ENCODE data around the gene VPS8.
"Not testable (repeated sequence)": the region's sequence is repeated elsewhere in the genome, so short reads cannot be mapped to it uniquely, and the experiment has no call there.

Gene VPS8

GRCh38 chr3:184982076-184982475 is 170.1 kb downstream of the VPS8 start:
- DNase-seq: no peak

- DNase-seq: no peak
These were observed 173.6 kb downstream of the VPS8 start for GRCh38 chr3:184985586-184985985.

GRCh38 chr3:184986366-184986889 is 174.5 kb downstream of the VPS8 start:
- DNase-seq: no peak

DNA sequence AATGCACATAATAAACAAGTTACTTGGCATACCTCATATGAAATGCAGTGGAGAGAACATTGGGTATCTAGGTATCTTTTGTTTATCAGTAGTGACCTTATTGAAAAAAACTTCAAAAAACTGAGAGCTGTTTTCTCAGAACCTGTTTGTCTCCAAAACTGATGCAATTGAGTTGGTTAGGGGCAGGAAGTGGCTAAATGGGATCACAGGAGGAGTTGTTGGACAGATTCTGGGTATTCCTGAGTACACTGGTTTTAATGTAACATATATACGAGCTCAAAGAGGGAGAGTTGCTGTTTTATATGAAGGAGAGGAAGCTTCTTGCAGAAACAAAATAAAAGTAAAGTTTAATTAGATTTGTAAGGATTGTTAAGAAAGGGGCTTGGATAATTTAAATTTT is 181.4 kb downstream of the VPS8 start:
- no peak for DNase-seq

- not testable (repeated sequence) for DNase-seq
These were observed 191.9 kb downstream of the VPS8 start for GRCh38 chr3:185003876-185004275.

- no peak for DNase-seq
These were observed 197.7 kb downstream of the VPS8 start for GRCh38 chr3:185009650-185010049.

GRCh38 chr3:185017584-185017983 is 205.6 kb downstream of the VPS8 start:
- DNase-seq: not testable (repeated sequence)

- DNase-seq: not testable (repeated sequence)
These were observed 206.0 kb downstream of the VPS8 start for GRCh38 chr3:185017996-185018395.

DNA sequence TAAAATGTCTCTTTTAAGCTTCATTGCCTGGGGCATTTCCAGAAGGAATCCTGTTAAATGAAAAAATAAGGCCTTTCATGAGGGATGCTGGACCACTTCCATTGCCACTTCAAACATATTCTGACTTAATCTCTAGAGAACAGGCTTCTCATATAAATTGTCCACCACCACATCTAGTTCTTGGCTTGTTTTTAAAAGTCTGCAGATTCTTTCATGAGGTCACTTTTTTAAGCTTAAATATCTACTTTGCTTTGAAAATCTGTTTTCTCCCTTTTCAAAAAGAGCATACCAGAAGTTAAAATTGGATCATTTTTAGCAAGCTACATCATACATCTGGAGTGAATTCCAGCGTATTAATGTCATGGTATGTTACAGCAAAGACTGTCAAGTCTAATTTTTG is 209.3 kb downstream of the VPS8 start:
- DNase-seq: no peak

DNA sequence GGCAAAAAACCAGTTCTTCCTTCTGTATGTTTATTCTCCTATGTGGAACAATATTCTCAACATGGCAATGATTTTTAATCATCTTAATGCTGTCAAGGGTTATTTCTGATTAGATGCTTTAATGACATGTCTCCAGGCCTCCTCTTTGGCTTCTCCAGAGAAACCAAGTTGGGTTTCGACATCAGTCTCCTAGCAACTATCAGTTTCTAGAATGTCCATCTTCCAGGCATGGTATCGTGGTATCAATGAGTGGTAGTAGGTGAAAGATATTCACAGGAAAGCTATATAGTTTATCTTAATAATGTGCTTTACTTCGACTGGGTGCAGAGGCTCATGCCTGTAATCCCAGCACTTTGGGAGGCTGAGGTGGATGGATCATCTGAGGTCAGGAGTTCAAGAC is 212.4 kb downstream of the VPS8 start:
- no peak for DNase-seq

DNA sequence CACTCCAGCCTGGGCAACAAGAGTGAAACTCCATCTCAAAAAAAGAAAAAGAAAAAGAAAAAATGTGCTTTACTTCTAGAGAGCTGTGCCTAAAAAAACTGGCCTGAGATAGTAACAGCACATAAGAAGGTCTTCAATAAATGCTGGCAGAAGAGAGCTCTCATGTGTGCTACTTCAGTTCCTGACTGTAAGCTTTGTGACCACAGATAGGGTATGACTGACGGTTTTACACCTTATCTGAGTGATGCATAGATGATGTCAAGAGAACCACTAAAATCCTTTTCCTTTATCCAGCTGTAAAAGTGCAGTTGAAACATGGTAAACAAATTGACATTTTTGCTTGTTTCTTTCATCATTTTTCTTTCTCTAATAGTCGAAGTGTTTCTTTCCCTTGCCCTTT is 213.0 kb downstream of the VPS8 start:
- no peak for DNase-seq

DNA sequence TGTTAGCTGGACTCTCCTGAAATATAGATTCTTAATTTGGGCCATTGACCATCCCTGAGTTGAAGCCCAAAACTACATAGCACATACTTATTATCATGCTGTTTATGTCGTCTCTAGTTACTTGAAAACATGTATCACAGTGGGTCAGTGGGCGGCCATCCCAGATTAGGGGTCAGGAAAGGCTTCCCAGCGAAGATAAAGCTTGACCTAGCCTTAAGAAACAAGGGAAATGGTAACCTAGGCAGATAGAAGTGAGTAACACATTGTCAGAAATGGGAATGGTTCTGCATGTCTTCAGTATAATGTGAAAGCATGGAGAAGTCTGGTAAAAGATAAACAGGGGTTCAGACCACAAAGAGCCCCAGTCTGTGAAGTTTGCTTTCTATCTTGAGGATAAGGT is 216.2 kb downstream of the VPS8 start:
- DNase-seq: no peak

- DNase-seq: no peak
These were observed 217.1 kb downstream of the VPS8 start for GRCh38 chr3:185029086-185029485.

GRCh38 chr3:185030399-185030798 is 218.4 kb downstream of the VPS8 start:
- DNase-seq: no peak

GRCh38 chr3:185030951-185031350 is 219.0 kb downstream of the VPS8 start:
- DNase-seq: no peak

GRCh38 chr3:185037801-185038200 is 225.8 kb downstream of the VPS8 start:
- no peak for DNase-seq

GRCh38 chr3:185040425-185040824 is 228.5 kb downstream of the VPS8 start:
- DNase-seq: no peak

DNA sequence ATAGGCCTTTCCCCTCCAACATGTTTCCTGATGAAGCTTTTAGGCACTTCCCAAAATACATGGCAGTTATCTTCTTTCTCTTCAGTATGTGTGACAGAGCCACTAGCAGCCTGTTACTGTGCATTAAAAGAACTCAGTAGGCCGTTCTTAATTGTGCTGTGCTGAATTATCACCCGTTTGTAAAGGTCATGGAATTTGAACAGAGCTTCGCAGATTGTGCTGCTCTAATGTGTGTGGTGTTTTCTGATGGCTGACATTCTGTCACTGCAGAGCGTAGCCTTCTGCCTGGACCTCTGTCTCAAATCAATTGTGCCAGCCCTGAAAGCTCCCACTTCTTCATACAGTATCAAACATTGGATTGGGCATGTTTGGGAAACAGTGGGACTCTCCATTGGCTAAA is 229.6 kb downstream of the VPS8 start:
- no peak for DNase-seq

GRCh38 chr3:185042312-185043050 is 230.5 kb downstream of the VPS8 start:
- no peak for DNase-seq

DNA sequence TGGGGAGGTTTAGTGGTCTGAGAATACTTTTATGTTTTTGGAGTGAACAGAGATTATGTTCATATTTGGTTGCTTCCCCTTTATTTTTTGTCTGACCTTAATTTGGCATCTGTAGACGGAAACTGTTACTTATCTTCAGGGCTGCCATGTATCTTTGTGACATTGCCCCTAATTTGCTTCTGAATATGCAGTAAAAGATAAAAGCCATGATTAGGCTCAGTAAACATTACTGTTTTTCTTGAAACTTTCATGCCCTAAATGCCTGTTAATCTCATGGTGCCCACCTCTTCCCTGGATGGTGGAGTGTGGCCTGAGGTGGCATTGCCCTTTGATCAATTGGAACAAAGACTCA is 234.2 kb downstream of the VPS8 start:
- DNase-seq: no peak

DNA sequence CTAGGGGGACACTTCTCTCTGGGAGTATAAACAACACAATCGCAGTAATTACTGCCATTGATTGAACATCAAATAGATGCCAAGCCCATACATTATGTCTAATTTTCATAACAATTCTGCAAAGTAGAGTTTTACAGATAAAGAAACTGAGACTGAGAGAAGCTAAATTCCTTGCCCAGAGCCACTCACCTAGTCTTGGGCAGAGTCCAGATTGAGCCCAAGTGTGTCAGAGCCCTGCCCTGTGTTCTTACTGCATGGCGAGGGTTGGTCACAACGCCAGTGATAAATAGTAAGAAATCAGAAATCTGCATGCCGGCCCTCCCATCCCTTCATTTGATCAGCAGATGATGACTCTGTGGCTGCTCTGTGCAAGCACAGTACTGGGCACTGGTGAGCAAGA is 234.6 kb downstream of the VPS8 start:
- DNase-seq: no peak

DNA sequence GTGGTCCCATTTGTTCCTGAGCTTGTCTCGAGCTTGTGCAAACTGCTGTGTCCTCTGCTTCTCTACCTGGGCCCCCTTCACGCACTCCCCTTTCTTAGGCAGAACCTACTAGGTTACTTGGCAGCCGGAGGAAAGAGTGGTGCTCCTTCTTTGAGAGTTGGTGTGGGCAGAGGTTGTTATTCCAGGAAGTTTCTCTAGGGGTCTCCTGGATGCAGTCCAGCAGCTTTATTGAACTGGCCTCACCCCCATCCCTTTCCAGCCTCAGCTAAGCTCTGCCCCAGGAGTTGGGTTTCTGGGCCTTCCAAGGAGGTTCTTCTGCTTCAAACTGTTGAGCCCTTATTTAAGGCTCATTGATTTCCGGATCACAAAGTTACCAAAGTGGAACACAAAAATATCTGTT is 237.7 kb downstream of the VPS8 start:
- no peak for DNase-seq

GRCh38 chr3:185051801-185052200 is 239.8 kb downstream of the VPS8 start:
- no peak for DNase-seq

DNA sequence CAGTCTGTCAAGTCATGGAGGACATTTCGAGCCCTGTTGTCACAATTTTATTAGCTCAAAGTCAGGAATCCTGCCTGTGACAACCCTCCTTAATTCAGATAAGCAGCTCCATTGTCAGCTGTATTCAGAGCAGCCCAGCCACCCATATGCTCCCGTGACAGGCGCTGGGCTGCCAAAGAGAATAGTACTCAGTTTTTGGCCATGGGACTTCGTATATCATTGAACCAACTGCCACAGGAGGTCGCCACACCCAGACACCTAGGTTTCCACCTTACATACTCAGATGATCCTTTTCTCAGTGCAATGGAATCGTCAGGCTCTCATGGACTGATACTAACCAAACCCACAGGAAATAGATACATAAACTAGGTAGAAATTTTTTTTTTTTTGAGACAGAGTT is 240.7 kb downstream of the VPS8 start:
- no peak for DNase-seq

All from nucleus accumbens (tissue), 56 donors.